ENCODE data around the gene PPFIA2.

Gene PPFIA2

DNA sequence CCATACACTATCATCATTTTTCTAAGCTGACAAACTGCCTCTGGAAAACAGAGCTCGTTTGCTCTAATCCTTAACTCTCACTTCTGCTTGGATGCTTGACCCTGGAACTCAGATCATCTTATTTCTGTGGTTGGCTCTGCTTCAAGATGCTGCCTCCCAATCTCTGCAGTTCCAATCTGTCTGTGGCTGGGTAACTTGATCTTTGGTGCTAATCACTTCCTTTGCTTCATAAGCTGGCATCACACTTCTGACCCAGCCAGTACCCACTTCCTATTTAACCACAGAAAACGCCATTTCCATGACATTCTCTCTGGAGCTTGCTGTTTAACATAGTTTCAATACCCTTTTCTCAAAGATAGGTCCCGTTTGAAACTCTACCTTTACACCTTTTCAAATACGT is 427.1 kb downstream of the PPFIA2 start:
- ATAC-seq, result no peak
- TF ChIP-seq CSDC2 (CRISPR knock-in tag; IDR thresholded peaks at IDR 0.05) (no peak), ARNTL (CRISPR knock-in tag; IDR thresholded peaks at IDR 0.05; ENCODE audit: borderline replicate concordance, low read depth) (no peak), SNAI2 (CRISPR knock-in tag; IDR thresholded peaks at IDR 0.05) (no peak), TSHZ2 (CRISPR knock-in tag; IDR thresholded peaks at IDR 0.05) (no peak), ZNF8 (CRISPR knock-in tag; IDR thresholded peaks at IDR 0.05) (no peak), ESRRG (CRISPR knock-in tag; IDR thresholded peaks at IDR 0.05) (no peak), ZFP3 (CRISPR knock-in tag; IDR thresholded peaks at IDR 0.05) (no peak), ZNF70 (CRISPR knock-in tag; IDR thresholded peaks at IDR 0.05) (no peak), OSR1 (CRISPR knock-in tag; IDR thresholded peaks at IDR 0.05) (no peak), GLIS3 (CRISPR knock-in tag; IDR thresholded peaks at IDR 0.05) (no peak)

- no peak for TF ChIP-seq ZNF8 (CRISPR knock-in tag; IDR thresholded peaks at IDR 0.05)
- TF ChIP-seq PPARA (CRISPR knock-in tag; IDR thresholded peaks at IDR 0.05; ENCODE audit: borderline replicate concordance), result no peak
- ATAC-seq, result no peak
These were observed 428.7 kb downstream of the PPFIA2 start for GRCh38 chr12:81330480-81330879.

DNA sequence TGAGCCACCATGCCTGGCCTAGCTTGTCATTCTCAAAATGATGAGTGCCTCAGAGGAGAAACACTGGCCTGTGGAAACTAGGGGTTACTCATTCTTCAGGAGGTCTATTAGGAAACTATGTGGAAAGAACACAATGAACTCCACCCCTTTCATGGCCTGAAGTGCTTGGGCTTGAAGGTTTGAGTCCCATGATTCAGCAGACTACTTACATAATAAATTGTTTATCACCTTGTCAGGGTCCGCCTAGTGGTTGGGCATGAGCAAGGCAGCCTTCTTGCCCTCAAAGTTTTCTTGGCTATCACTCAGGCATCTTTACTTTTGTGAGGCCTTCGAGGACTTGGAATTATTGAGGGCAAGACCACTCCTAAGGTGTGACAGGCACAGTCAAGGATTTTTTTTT is 430.1 kb downstream of the PPFIA2 start:
- ATAC-seq, result peak; percentile 37; the same call in 1 of the 3 replicates
- TF ChIP-seq SNAI2 (CRISPR knock-in tag; IDR thresholded peaks at IDR 0.05), result no peak

DNA sequence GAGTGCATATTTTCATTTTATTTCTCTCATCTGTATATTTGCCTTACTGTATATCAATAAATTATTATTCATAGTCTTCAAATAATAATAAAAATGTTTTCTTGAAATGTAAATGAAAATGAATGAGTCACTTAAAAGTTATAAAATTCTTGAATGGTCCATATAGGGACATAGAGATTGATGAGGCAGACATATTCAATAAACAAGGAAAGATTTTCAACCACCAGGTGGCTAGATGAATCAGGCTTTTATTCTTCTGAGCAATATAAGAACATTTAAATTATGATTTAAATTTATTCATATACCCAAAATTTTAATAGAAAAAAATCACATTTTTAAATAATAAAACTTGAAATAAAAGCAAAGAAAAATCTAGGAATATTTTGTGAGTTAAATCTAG is 431.7 kb downstream of the PPFIA2 start:
- no peak for ATAC-seq
- TF ChIP-seq ZFP3 (CRISPR knock-in tag; IDR thresholded peaks at IDR 0.05) (no peak), POU6F1 (CRISPR knock-in tag; IDR thresholded peaks at IDR 0.05; ENCODE audit: borderline replicate concordance, low read depth) (no peak), ZNF565 (CRISPR knock-in tag; conservative IDR thresholded peaks at IDR 0.05; ENCODE audit: low read depth) (no peak), GLIS3 (CRISPR knock-in tag; IDR thresholded peaks at IDR 0.05) (no peak), SNAI2 (CRISPR knock-in tag; IDR thresholded peaks at IDR 0.05) (no peak), TOX (CRISPR knock-in tag; IDR thresholded peaks at IDR 0.05; ENCODE audit: borderline replicate concordance) (no peak), CSDC2 (CRISPR knock-in tag; IDR thresholded peaks at IDR 0.05) (no peak), ISL1 (CRISPR knock-in tag; IDR thresholded peaks at IDR 0.05) (no peak), ARNTL (CRISPR knock-in tag; IDR thresholded peaks at IDR 0.05; ENCODE audit: borderline replicate concordance, low read depth) (no peak), TCF4 (CRISPR knock-in tag; IDR thresholded peaks at IDR 0.05; ENCODE audit: borderline replicate concordance) (no peak), RARB (CRISPR knock-in tag; IDR thresholded peaks at IDR 0.05) (no peak)
- TF ChIP-seq, protein P1, sequence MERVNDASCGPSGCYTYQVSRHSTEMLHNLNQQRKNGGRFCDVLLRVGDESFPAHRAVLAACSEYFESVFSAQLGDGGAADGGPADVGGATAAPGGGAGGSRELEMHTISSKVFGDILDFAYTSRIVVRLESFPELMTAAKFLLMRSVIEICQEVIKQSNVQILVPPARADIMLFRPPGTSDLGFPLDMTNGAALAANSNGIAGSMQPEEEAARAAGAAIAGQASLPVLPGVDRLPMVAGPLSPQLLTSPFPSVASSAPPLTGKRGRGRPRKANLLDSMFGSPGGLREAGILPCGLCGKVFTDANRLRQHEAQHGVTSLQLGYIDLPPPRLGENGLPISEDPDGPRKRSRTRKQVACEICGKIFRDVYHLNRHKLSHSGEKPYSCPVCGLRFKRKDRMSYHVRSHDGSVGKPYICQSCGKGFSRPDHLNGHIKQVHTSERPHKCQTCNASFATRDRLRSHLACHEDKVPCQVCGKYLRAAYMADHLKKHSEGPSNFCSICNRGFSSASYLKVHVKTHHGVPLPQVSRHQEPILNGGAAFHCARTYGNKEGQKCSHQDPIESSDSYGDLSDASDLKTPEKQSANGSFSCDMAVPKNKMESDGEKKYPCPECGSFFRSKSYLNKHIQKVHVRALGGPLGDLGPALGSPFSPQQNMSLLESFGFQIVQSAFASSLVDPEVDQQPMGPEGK (CRISPR knock-in tag; IDR thresholded peaks at IDR 0.05; ENCODE audit: borderline replicate concordance), result no peak
- TF ChIP-seq, protein P2, sequence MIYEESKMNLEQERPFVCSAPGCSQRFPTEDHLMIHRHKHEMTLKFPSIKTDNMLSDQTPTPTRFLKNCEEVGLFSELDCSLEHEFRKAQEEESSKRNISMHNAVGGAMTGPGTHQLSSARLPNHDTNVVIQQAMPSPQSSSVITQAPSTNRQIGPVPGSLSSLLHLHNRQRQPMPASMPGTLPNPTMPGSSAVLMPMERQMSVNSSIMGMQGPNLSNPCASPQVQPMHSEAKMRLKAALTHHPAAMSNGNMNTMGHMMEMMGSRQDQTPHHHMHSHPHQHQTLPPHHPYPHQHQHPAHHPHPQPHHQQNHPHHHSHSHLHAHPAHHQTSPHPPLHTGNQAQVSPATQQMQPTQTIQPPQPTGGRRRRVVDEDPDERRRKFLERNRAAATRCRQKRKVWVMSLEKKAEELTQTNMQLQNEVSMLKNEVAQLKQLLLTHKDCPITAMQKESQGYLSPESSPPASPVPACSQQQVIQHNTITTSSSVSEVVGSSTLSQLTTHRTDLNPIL (CRISPR knock-in tag; IDR thresholded peaks at IDR 0.05; ENCODE audit: low read depth), result no peak
- TF ChIP-seq, protein P3, sequence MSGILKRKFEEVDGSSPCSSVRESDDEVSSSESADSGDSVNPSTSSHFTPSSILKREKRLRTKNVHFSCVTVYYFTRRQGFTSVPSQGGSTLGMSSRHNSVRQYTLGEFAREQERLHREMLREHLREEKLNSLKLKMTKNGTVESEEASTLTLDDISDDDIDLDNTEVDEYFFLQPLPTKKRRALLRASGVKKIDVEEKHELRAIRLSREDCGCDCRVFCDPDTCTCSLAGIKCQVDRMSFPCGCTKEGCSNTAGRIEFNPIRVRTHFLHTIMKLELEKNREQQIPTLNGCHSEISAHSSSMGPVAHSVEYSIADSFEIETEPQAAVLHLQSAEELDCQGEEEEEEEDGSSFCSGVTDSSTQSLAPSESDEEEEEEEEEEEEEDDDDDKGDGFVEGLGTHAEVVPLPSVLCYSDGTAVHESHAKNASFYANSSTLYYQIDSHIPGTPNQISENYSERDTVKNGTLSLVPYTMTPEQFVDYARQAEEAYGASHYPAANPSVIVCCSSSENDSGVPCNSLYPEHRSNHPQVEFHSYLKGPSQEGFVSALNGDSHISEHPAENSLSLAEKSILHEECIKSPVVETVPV (CRISPR knock-in tag; IDR thresholded peaks at IDR 0.05), result no peak
